RWPE2 (cell line): ENCODE measurements around the gene BBS7.

Source experiments
- ATAC-seq: fragments of 200-7000 bp; cut with Tn5 transposase; 3 replicates; pipeline ENCODE4 v1.9.1; 2021; ENCODE audit warnings: low read depth
- DNase-seq: peaks from one replicate; pipeline ENCODE4 v3.0.0-alpha.2; 2020; ENCODE audit warnings: low spot score
- H3K27ac ChIP-seq: fragments of 450-650 bp; 2 replicates; pipeline ENCODE4 v1.5.1; 2017; ENCODE audit warnings: mild to moderate bottlenecking; ENCODE audit not compliant: poor library complexity, severe bottlenecking
- H3K27me3 ChIP-seq: fragments of 250-450 bp; sonication (Bioruptor Pico); 2 replicates; pipeline ENCODE4 v1.5.1; 2021; ENCODE audit warnings: mild to moderate bottlenecking, moderate library complexity; ENCODE audit not compliant: insufficient read depth, poor library complexity, severe bottlenecking
- H3K36me3 ChIP-seq: fragments of 250-450 bp; sonication (Bioruptor Pico); 2 replicates; pipeline ENCODE4 v1.5.1; 2020; ENCODE audit warnings: low read depth, mild to moderate bottlenecking, moderate library complexity
- H3K4me1 ChIP-seq: fragments of 250-450 bp; sonication (Bioruptor Pico); 2 replicates; pipeline ENCODE4 v1.5.1; 2021; ENCODE audit warnings: mild to moderate bottlenecking, moderate library complexity; ENCODE audit not compliant: insufficient read depth, poor library complexity, severe bottlenecking
- H3K4me3 ChIP-seq: fragments of 250-450 bp; sonication (Bioruptor Pico); 2 replicates; pipeline ENCODE4 v1.5.1; 2021; ENCODE audit warnings: mild to moderate bottlenecking, moderate library complexity; ENCODE audit not compliant: severe bottlenecking
- H3K9me3 ChIP-seq: fragments of 250-450 bp; sonication (Bioruptor Pico); 2 replicates; pipeline ENCODE4 v1.5.1; 2021; ENCODE audit warnings: mild to moderate bottlenecking, moderate library complexity; ENCODE audit not compliant: severe bottlenecking
- TF ChIP-seq, protein P1 (sequence below): fragments of 450-650 bp; IDR thresholded peaks from one replicate; pipeline ENCODE4 v1.5.1; 2017; ENCODE audit warnings: mild to moderate bottlenecking, moderate library complexity; ENCODE audit not compliant: poor library complexity, severe bottlenecking

BBS7 gene

DNA sequence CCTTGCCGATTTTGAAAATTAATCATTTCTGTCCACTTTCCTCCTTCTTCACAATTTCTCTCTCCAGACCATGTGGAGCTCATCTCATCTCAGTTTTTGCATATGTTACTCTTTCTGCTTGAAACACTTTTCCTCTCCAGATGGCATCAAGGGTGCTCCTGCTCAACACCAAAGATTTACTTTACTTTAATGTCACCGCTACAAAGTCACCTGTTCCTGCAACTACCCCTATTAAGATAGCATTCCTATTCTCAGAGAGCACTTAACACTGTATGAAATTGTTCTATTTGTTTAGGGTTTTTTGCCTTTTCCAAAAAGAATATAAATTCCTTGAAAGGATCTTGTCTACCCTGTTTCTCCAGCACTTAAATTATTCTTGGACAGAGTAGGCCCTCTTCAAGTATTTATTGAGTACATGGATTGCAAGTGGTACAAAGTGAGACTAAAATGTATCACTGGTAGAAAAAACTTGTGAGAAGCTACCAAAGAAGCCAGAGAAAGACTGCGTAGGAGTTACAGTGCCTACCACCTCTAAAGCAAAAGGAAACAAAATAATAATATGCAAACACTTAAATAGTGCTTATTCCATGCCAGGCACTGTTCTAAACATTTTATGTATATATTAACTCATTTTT lies 70.3 kb downstream of the BBS7 start:
- Histone ChIP-seq H3K9me3 (no peaks in the 10 kb centered on the region), H3K27ac (no peak overlapping the region), H3K27me3 (no peaks in the 10 kb centered on the region), H3K36me3 (peaks cover 35% of the 10 kb centered on the region), H3K4me1 (peaks cover 8% of the 10 kb centered on the region), H3K4me3 (no peak overlapping the region)
- ATAC-seq (no peak), DNase-seq (no peak)
- TF ChIP-seq, protein P1, sequence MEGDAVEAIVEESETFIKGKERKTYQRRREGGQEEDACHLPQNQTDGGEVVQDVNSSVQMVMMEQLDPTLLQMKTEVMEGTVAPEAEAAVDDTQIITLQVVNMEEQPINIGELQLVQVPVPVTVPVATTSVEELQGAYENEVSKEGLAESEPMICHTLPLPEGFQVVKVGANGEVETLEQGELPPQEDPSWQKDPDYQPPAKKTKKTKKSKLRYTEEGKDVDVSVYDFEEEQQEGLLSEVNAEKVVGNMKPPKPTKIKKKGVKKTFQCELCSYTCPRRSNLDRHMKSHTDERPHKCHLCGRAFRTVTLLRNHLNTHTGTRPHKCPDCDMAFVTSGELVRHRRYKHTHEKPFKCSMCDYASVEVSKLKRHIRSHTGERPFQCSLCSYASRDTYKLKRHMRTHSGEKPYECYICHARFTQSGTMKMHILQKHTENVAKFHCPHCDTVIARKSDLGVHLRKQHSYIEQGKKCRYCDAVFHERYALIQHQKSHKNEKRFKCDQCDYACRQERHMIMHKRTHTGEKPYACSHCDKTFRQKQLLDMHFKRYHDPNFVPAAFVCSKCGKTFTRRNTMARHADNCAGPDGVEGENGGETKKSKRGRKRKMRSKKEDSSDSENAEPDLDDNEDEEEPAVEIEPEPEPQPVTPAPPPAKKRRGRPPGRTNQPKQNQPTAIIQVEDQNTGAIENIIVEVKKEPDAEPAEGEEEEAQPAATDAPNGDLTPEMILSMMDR, result no peak

DNA sequence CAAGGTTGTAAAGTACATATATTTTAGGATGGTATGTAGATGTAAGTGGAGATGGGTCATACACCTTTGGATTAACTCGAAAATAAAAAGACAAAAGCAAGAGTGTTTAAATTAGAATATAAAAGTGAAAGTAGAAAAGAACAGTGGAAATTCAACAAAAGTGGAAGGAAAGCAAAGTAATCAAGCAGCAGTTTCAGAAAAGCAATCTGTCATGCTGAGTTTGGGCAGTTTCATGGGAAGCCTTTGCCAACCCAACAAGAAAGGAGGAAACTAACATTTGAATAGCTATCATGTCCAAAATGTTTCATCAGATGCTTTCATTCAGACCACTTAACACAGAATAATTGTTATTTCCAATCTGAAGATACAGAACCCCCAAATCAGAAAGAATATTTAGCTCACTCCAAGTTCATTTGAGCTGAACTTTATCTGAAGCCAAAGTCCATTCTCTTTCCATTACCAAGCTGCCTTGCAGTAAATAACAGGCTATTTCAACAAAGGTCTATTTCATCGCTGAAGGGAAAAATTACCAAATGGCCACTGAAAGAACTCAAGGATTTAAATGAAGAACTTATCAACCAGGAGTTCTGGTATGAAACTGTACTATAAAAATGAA lies 71.0 kb downstream of the BBS7 start:
- Histone ChIP-seq H3K4me1 (peaks cover 8% of the 10 kb centered on the region), H3K27ac (no peak overlapping the region), H3K36me3 (peaks cover 28% of the 10 kb centered on the region), H3K4me3 (no peak overlapping the region), H3K27me3 (no peaks in the 10 kb centered on the region), H3K9me3 (no peaks in the 10 kb centered on the region)
- TF ChIP-seq, protein P1, result no peak
- ATAC-seq, result no peak
- DNase-seq, result no peak

DNA sequence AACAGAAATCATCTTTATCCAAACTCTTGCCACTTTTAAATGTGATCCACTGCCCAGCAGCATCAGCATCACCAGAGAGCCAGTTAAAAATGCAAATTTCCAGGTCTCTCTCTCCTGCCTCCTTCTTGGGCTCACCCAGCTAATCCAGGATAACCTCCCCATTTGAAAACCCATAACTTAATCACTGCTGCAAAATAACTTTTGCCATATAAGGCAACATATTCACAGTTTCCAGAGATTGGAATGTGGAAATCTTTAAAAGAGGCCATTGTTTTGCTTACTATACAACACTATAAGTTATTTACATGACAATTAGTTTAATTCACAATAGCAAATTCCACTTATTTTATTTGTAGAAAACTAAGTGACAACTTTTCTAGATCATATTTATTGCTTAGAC lies 74.0 kb downstream of the BBS7 start:
- TF ChIP-seq, protein P1, result no peak
- H3K4me3 ChIP-seq, result no peak overlapping the region
- no peak overlapping the region for H3K27ac ChIP-seq
- ATAC-seq (no peak), DNase-seq (no peak)
- H3K9me3 ChIP-seq, result no peaks in the 10 kb centered on the region
- H3K36me3 ChIP-seq, result no peaks in the 10 kb centered on the region
- no peaks in the 10 kb centered on the region for H3K27me3 ChIP-seq
- H3K4me1 ChIP-seq, result no peaks in the 10 kb centered on the region

DNA sequence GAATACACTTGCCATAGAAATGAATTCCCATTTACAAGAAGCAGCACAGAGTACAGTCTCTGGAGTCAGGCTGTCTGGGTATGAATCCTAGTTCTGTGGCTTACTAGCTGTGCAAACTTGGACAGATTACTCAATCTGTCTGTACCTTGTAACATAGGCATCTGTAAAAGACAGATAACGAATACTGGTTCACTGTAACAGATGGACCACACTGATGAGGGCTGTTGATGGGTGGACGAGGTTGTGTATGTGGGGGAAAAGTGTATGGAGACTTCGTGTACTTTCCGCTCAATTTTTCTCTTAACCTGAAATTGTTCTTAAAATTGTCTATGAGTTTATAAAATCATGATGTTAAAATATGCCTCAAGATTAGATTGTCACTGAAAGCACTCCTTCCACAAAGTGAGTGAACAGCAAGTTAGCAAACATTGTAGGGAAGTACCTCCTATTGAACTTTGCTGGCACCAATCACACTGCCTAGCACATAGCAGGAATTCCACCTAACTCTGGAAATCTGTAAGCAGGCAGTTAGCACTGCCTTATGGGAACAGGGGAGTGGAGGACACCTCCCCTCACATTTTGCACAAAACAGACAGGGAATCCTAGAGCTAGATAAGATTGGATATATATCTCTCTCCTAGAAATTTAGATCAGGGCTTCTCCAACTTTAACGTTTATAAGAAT lies 75.6 kb downstream of the BBS7 start:
- H3K4me1 ChIP-seq, result peaks cover 10% of the 10 kb centered on the region
- DNase-seq (no peak), ATAC-seq (no peak; the same call in 2 of the 3 replicates)
- no peak overlapping the region for H3K27ac ChIP-seq
- no peak overlapping the region for H3K4me3 ChIP-seq
- TF ChIP-seq, protein P1, result no peak
- no peaks in the 10 kb centered on the region for H3K27me3 ChIP-seq
- H3K36me3 ChIP-seq, result no peaks in the 10 kb centered on the region
- no peaks in the 10 kb centered on the region for H3K9me3 ChIP-seq
